Stimulated activated naive B cell treated with anti-CD40 and anti-IgM and Interleukin-4, amounts not matched to agents 10 μg/mL and 1 μg/mL and 100 μg/mL, for 72 hours (primary cell): Measurements from ENCODE around the gene DUOX1.

Experiments
- ATAC-seq, 2 donors: fragments of 150-1000 bp; cut with Tn5 transposase; replicated peaks; 2 replicates each; pipeline ENCODE4 v1.10.0; 2021; ENCODE audit warnings: moderate library complexity in 1 of 2
- DNase-seq: peaks from one replicate; pipeline ENCODE4 v3.0.0; 2021
- H3K27ac Mint-ChIP-seq: one replicate; pipeline ENCODE4 v1.8.0; 2022; ENCODE audit warnings: mild to moderate bottlenecking, mixed read lengths
- H3K27me3 Mint-ChIP-seq, 2 donors: one replicate each; pipeline ENCODE4 v1.8.0; 2022; ENCODE audit warnings: mixed read lengths in 2 of 2
- H3K36me3 Mint-ChIP-seq, 2 donors: one replicate each; pipeline ENCODE4 v1.8.0; 2022; ENCODE audit warnings: mixed read lengths in 2 of 2, mild to moderate bottlenecking in 1 of 2
- H3K4me1 Mint-ChIP-seq, 2 donors: one replicate each; pipeline ENCODE4 v1.8.0; 2022; ENCODE audit warnings: mixed read lengths in 2 of 2, mild to moderate bottlenecking in 1 of 2
- H3K4me3 Mint-ChIP-seq, 2 donors: one replicate each; pipeline ENCODE4 v1.8.0; 2022; ENCODE audit warnings: mild to moderate bottlenecking in 2 of 2, mixed read lengths in 2 of 2, moderate library complexity in 1 of 2
- H3K9me3 Mint-ChIP-seq, 2 donors: one replicate each; pipeline ENCODE4 v1.8.0; 2022; ENCODE audit warnings: mixed read lengths in 2 of 2, mild to moderate bottlenecking in 1 of 2

Gene DUOX1

DNA sequence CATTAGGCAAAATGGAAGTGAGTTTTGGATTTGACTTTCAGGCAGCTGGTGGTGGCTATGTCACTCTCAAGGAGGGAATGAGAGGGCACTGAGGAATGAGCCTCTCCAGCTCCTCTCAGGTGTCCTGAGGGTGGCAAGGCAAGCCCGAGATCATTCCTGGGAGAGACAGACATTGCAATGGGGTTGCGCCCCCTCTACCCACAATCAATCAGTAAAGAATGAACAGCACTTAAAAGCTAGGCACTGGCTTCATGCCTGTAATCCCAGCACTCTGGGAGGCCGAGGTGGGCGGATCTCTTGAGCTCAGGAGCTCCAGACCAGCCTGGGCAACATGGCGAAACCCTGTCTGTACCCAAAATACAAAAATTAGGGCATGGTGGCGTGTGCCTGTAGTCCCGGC lies 72.1 kb downstream of the DUOX1 start:
- H3K9me3 Mint-ChIP-seq, result no peaks in the 10 kb centered on the region
- H3K4me1 Mint-ChIP-seq, result peaks cover 7 to 20% of the 10 kb centered on the region in 2 donors
- no peak for DNase-seq
- peaks cover 4 to 13% of the 10 kb centered on the region in 2 donors for H3K27me3 Mint-ChIP-seq
- peak overlapping the region; percentile 60 for H3K27ac Mint-ChIP-seq
- no peak for ATAC-seq
- H3K36me3 Mint-ChIP-seq, result peaks cover 6 to 10% of the 10 kb centered on the region in 2 donors
- H3K4me3 Mint-ChIP-seq, result no peak overlapping the region

DNA sequence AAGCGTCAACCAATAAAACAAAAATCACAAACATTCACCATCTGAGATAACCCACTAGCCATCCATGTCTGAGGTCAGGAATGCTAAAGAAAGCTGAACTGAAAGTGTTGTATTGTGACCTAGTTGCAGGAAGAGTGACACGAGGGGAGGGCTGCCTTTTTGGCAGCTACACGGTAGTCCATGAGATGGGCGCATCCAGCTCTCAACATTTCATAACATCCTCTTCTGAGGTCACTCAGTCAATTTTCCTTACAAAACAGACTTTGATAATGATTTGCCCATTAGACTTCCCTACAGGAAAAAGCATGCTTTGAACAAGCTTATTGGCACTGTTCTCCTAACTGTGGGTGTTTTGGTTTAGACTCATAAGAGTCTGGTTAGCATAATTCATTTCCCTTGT lies 73.4 kb downstream of the DUOX1 start:
- ATAC-seq, result no peak
- Mint-ChIP-seq H3K36me3 (peaks cover 6 to 9% of the 10 kb centered on the region in 2 donors), H3K27ac (no peak overlapping the region), H3K4me3 (no peak overlapping the region), H3K27me3 (peaks cover 17 to 22% of the 10 kb centered on the region in 2 donors), H3K9me3 (no peaks in the 10 kb centered on the region), H3K4me1 (peaks cover 0 to 16% of the 10 kb centered on the region in 2 donors)
- no peak for DNase-seq

DNA sequence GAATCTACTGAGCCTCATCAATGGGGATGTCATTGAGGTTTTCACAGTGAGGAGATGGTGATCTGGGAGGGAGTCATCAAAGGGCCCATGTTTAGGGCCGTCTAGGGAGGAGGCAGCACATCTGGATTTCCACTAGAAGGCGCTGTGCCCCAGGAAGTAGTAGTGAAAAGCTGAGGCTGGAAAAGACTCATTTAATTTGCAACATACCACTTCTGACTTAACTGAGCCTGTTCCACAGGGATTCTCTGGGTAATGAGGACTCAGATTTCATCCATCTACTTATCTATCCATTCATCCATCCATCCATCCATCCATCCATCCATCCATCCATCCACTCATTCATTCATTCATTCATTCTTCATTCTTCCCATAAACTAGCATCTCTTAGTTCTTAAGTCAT lies 75.4 kb downstream of the DUOX1 start:
- Mint-ChIP-seq H3K4me1 (peaks cover 0 to 8% of the 10 kb centered on the region in 2 donors), H3K36me3 (no peaks in the 10 kb centered on the region), H3K9me3 (no peaks in the 10 kb centered on the region), H3K27ac (no peak overlapping the region), H3K27me3 (peaks cover 18 to 23% of the 10 kb centered on the region in 2 donors), H3K4me3 (no peak overlapping the region)
- peak; percentile 12 to 14 for ATAC-seq
- peak; percentile 44 for DNase-seq

DNA sequence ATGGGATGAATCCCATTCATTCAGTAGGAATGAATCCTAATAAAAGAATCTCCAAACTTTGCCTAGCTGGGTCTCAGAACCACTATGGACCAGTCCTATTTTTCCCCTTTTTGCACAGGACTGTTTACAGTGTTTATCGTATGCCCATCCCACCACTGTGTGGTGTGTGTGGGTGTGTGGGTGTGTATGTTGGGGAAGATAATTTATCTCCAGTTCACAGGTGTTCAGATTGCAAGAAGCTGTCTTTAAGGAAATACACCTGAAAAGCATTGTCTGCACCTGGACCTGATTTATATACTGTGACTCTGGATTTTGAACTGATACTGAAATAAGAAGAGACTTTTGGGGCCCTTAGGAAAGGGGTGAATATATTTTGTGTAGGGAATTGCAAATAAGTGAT lies 82.7 kb downstream of the DUOX1 start:
- Mint-ChIP-seq H3K4me3 (no peak overlapping the region), H3K27ac (no peak overlapping the region), H3K4me1 (no peaks in the 10 kb centered on the region), H3K36me3 (no peaks in the 10 kb centered on the region), H3K9me3 (no peaks in the 10 kb centered on the region), H3K27me3 (peaks cover 10 to 19% of the 10 kb centered on the region in 2 donors)
- DNase-seq (no peak), ATAC-seq (no peak)
